Astrocyte (in vitro differentiated cells and primary cell): ENCODE results near the gene RAVER1. TPM values are rescaled to one million over a fixed set of nuclear protein-coding genes. Genes with fewer than 3 reads are reported as not detected.
"Not testable (repeated sequence)": the region's sequence is repeated elsewhere in the genome, so short reads cannot be mapped to it uniquely, and the experiment has no call there.

Experiments used
- DNase-seq: peaks from one replicate; pipeline ENCODE4 v3.0.0-alpha.2; 2010; ENCODE audit warnings: low read depth
- FAIRE-seq: peaks from 2 replicates; lab custom pipeline; 2011; peaks lifted over from hg19 to GRCh38; lab: Jason Lieb, UNC
- H2AFZ ChIP-seq: 2 replicates; pipeline ENCODE4 v1.6.0; 2012; ENCODE audit warnings: low read depth, low read length, inconsistent platforms
- H3K27ac ChIP-seq: 2 replicates; pipeline ENCODE4 v1.5.1; 2011; ENCODE audit warnings: low read depth, low read length, inconsistent platforms
- H3K27me3 ChIP-seq: 2 replicates; pipeline ENCODE4 v1.6.0; 2011; ENCODE audit warnings: low read length, inconsistent platforms; ENCODE audit not compliant: insufficient read depth
- H3K36me3 ChIP-seq: 2 replicates; pipeline ENCODE4 v1.5.1; 2011; ENCODE audit warnings: low read length, inconsistent platforms; ENCODE audit not compliant: insufficient read depth
- H3K4me1 ChIP-seq: 2 replicates; pipeline ENCODE4 v1.5.1; 2011; ENCODE audit warnings: low read length, inconsistent platforms; ENCODE audit not compliant: insufficient read depth
- H3K4me2 ChIP-seq: 2 replicates; pipeline ENCODE4 v1.6.0; 2012; ENCODE audit warnings: low read length, inconsistent platforms
- H3K4me3 ChIP-seq: 2 replicates; pipeline ENCODE4 v1.5.1; 2011; ENCODE audit warnings: low read depth, mild to moderate bottlenecking, low read length, inconsistent platforms; ENCODE audit not compliant: insufficient read depth
- H3K79me2 ChIP-seq: 2 replicates; pipeline ENCODE4 v1.6.0; 2012; ENCODE audit warnings: mild to moderate bottlenecking, low read length, inconsistent platforms; ENCODE audit not compliant: insufficient read depth
- H3K9ac ChIP-seq: 2 replicates; pipeline ENCODE4 v1.6.0; 2012; ENCODE audit warnings: mild to moderate bottlenecking, low read length, inconsistent platforms
- H3K9me3 ChIP-seq: 2 replicates; pipeline ENCODE4 v1.5.1; 2012; ENCODE audit warnings: low read depth, mild to moderate bottlenecking, low read length, inconsistent platforms; ENCODE audit not compliant: insufficient read depth
- H4K20me1 ChIP-seq: 2 replicates; pipeline ENCODE4 v1.6.0; 2012; ENCODE audit warnings: low read length, inconsistent platforms; ENCODE audit not compliant: insufficient read depth
- H3K27ac Mint-ChIP-seq: one replicate; pipeline ENCODE4 v1.8.0; 2021; ENCODE audit warnings: mild to moderate bottlenecking, mixed read lengths; ENCODE audit not compliant: unreplicated experiment
- H3K27me3 Mint-ChIP-seq: one replicate; pipeline ENCODE4 v1.8.0; 2021; ENCODE audit warnings: low read depth, mixed read lengths; ENCODE audit not compliant: unreplicated experiment
- H3K36me3 Mint-ChIP-seq: one replicate; pipeline ENCODE4 v1.8.0; 2021; ENCODE audit warnings: low read depth, mixed read lengths; ENCODE audit not compliant: unreplicated experiment
- H3K4me1 Mint-ChIP-seq: one replicate; pipeline ENCODE4 v1.8.0; 2021; ENCODE audit warnings: low read depth, mixed read lengths; ENCODE audit not compliant: unreplicated experiment
- H3K4me3 Mint-ChIP-seq: one replicate; pipeline ENCODE4 v1.8.0; 2021; ENCODE audit warnings: mild to moderate bottlenecking, moderate library complexity, mixed read lengths; ENCODE audit not compliant: unreplicated experiment
- H3K9me3 Mint-ChIP-seq: one replicate; pipeline ENCODE4 v1.8.0; 2021; ENCODE audit warnings: mild to moderate bottlenecking, mixed read lengths; ENCODE audit not compliant: unreplicated experiment
- EZH2 ChIP-seq: IDR thresholded peaks from 2 replicates; pipeline ENCODE4 v1.6.1; 2012; ENCODE audit warnings: mild to moderate bottlenecking, low read length, inconsistent platforms; ENCODE audit not compliant: insufficient read depth
- total RNA-seq: library from RNA; stranded (reverse); gene quantifications from 2 replicates; pipeline ENCODE4 v1.2.1, GENCODE V29; 2021
- TF ChIP-seq, protein P1 (sequence below): IDR thresholded peaks from 2 replicates; pipeline ENCODE4 v1.5.1; 2011; ENCODE audit warnings: low read depth, mild to moderate bottlenecking, inconsistent platforms, low read length, moderate library complexity; ENCODE audit not compliant: insufficient read depth

Gene RAVER1
- total RNA-seq, 1 donor from 2014 or later = 29.6 TPM

DNA sequence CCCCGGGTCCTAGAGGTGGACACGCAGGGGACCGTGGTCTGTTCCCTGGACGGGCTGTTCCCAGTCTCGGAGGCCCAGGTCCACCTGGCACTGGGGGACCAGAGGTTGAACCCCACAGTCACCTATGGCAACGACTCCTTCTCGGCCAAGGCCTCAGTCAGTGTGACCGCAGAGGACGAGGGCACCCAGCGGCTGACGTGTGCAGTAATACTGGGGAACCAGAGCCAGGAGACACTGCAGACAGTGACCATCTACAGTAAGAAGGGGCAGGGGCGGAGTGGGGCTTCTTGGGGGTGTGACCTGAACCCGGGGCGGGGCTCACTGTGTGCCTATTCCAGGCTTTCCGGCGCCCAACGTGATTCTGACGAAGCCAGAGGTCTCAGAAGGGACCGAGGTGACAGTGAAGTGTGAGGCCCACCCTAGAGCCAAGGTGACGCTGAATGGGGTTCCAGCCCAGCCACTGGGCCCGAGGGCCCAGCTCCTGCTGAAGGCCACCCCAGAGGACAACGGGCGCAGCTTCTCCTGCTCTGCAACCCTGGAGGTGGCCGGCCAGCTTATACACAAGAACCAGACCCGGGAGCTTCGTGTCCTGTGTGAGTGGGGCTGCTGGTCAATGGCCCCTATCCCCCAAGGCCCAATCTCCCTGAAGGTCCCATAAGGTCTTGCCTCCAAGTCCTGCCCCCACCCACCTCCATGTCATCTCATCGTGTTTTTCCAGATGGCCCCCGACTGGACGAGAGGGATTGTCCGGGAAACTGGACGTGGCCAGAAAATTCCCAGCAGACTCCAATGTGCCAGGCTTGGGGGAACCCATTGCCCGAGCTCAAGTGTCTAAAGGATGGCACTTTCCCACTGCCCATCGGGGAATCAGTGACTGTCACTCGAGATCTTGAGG lies 49.0 kb downstream of the RAVER1 start:
- Mint-ChIP-seq H3K27me3 (peaks cover 49% of the 10 kb centered on the region), H3K4me3 (no peak overlapping the region), H3K9me3 (peaks cover 2% of the 10 kb centered on the region), H3K27ac (no peak overlapping the region), H3K36me3 (no peaks in the 10 kb centered on the region), H3K4me1 (peaks cover 5% of the 10 kb centered on the region)
- Histone ChIP-seq H3K27ac (no peak overlapping the region), H3K4me2 (no peak overlapping the region), H4K20me1 (no peaks in the 10 kb centered on the region), H3K27me3 (peaks cover 13% of the 10 kb centered on the region), H3K36me3 (no peaks in the 10 kb centered on the region), H2AFZ (no peak overlapping the region), H3K79me2 (no peaks in the 10 kb centered on the region), H3K4me1 (peaks cover 9% of the 10 kb centered on the region), H3K4me3 (no peak overlapping the region), H3K9me3 (no peaks in the 10 kb centered on the region), H3K9ac (no peak overlapping the region)
- TF ChIP-seq EZH2 = no peak
- FAIRE-seq (no peak), DNase-seq (no peak)

DNA sequence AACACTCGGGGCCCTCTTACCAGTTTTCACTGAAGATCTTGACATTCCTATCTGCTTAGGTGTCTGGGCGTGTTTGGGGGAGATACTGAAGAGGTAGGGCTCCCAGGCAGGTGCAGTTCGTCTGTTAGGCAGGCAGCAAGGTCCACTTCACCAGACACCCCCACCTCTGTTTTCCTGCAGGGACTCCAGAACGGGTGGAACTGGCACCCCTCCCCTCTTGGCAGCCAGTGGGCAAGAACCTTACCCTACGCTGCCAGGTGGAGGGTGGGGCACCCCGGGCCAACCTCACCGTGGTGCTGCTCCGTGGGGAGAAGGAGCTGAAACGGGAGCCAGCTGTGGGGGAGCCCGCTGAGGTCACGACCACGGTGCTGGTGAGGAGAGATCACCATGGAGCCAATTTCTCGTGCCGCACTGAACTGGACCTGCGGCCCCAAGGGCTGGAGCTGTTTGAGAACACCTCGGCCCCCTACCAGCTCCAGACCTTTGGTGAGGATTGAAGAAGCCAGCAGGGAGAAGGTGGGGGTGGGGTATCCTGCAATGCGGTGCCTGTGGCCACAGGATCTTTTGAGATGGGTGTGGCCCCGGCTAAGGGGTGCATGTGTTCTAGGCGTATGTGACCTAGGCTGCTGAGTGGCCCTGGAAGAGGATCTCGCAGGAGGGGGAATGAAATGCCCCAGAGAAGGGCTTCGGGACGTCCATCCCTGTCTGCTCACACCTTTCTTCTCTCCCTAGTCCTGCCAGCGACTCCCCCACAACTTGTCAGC lies 49.8 kb downstream of the RAVER1 start:
- FAIRE-seq (no peak), DNase-seq (no peak)
- peaks cover 41% of the 10 kb centered on the region for H3K27me3 Mint-ChIP-seq
- no peak overlapping the region for H3K4me3 Mint-ChIP-seq
- H3K27ac Mint-ChIP-seq = no peak overlapping the region
- no peaks in the 10 kb centered on the region for H3K79me2 ChIP-seq
- H2AFZ ChIP-seq = no peak overlapping the region
- no peaks in the 10 kb centered on the region for H3K36me3 Mint-ChIP-seq
- no peaks in the 10 kb centered on the region for H4K20me1 ChIP-seq
- H3K9me3 Mint-ChIP-seq = peaks cover 2% of the 10 kb centered on the region
- H3K9me3 ChIP-seq = no peaks in the 10 kb centered on the region
- no peak overlapping the region for H3K4me3 ChIP-seq
- TF ChIP-seq EZH2 = no peak
- TF ChIP-seq, protein P1, sequence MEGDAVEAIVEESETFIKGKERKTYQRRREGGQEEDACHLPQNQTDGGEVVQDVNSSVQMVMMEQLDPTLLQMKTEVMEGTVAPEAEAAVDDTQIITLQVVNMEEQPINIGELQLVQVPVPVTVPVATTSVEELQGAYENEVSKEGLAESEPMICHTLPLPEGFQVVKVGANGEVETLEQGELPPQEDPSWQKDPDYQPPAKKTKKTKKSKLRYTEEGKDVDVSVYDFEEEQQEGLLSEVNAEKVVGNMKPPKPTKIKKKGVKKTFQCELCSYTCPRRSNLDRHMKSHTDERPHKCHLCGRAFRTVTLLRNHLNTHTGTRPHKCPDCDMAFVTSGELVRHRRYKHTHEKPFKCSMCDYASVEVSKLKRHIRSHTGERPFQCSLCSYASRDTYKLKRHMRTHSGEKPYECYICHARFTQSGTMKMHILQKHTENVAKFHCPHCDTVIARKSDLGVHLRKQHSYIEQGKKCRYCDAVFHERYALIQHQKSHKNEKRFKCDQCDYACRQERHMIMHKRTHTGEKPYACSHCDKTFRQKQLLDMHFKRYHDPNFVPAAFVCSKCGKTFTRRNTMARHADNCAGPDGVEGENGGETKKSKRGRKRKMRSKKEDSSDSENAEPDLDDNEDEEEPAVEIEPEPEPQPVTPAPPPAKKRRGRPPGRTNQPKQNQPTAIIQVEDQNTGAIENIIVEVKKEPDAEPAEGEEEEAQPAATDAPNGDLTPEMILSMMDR = no peak
- peaks cover 5% of the 10 kb centered on the region for H3K4me1 ChIP-seq
- peaks cover 12% of the 10 kb centered on the region for H3K27me3 ChIP-seq
- no peak overlapping the region for H3K4me2 ChIP-seq
- no peaks in the 10 kb centered on the region for H3K36me3 ChIP-seq
- no peak overlapping the region for H3K9ac ChIP-seq
- no peak overlapping the region for H3K27ac ChIP-seq
- H3K4me1 Mint-ChIP-seq = peaks cover 5% of the 10 kb centered on the region

DNA sequence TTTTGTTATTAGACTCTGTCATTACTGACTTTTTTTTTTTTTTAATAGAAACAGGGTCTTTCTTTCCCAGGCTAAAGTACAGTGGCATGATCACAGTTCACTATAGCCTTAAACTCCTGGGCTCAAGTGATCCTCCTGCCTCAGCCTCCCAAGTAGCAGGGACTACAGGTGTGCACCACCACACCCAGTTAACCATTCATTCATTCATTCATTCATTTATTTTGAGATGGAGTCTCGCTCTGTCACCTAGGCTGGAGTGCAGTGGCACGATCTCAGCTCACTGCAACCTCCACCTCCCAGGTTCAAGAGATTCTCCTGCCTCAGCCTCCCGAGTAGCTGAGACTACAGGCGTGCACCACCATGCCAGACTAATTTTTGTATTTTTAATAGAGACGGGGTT lies 51.3 kb downstream of the RAVER1 start:
- not testable (repeated sequence) for FAIRE-seq, H3K4me3 ChIP-seq, H3K4me2 ChIP-seq, H3K36me3 Mint-ChIP-seq, H3K36me3 ChIP-seq, H3K9me3 Mint-ChIP-seq, H3K79me2 ChIP-seq, H3K27me3 ChIP-seq, H3K27ac Mint-ChIP-seq, H3K27ac ChIP-seq, H3K9me3 ChIP-seq, H3K4me3 Mint-ChIP-seq, H4K20me1 ChIP-seq, H3K9ac ChIP-seq, H3K4me1 ChIP-seq, H2AFZ ChIP-seq, H3K4me1 Mint-ChIP-seq, DNase-seq
- H3K27me3 Mint-ChIP-seq = peaks cover 33% of the 10 kb centered on the region
